Sigmoid colon (tissue), 4 donors: ENCODE measurements around the gene RPS6KA2.

Experiments used
- CTCF ChIP-seq, 4 experiments: fragments of 450-650 bp in 3 of 4; fragments of 200-600 bp in 1 of 4; IDR thresholded peaks; one replicate each; pipeline ENCODE4 v1.5.1; 2016 to 2019; ENCODE audit warnings: antibody characterized with exemption in 4 of 4, mild to moderate bottlenecking in 3 of 4, moderate library complexity in 2 of 4
- EP300 ChIP-seq, 4 donors: sonication (generic); formaldehyde crosslinking; IDR thresholded peaks; one replicate each; pipeline ENCODE4 v1.6.1; 2017; ENCODE audit warnings: antibody characterized with exemption in 4 of 4
- POLR2AphosphoS5 ChIP-seq, 4 donors: sonication (generic); formaldehyde crosslinking; IDR thresholded peaks; one replicate each; pipeline ENCODE4 v1.6.1; 2017; ENCODE audit warnings: antibody characterized with exemption in 4 of 4

- no peak for TF ChIP-seq CTCF (IDR thresholded peaks at IDR 0.05)
- no peak for TF ChIP-seq POLR2AphosphoS5 (IDR thresholded peaks at IDR 0.05)
- no peak for TF ChIP-seq EP300 (IDR thresholded peaks at IDR 0.05)
Observed at GRCh38 chr6:166469426-166469961, 157.6 kb downstream of the RPS6KA2 start.
